Testis (tissue), 3 donors: ENCODE data around the gene POLR3F. TPM values are rescaled to one million over a fixed set of nuclear protein-coding genes. Genes with fewer than 3 reads are reported as not detected.
"Not testable (repeated sequence)": the region's sequence is repeated elsewhere in the genome, so short reads cannot be mapped to it uniquely, and the experiment has no call there.

ENCODE experiments used
- DNase-seq: peaks from one replicate; pipeline ENCODE4 v3.0.0-alpha.2; 2019
- H3K27ac ChIP-seq, 2 donors: fragments of 200-600 bp; sonication (generic); one replicate each; pipeline ENCODE4 v1.5.1; 2019
- H3K27me3 ChIP-seq: fragments of 200-600 bp; sonication (generic); one replicate; pipeline ENCODE4 v1.5.1; 2019
- H3K36me3 ChIP-seq: fragments of 200-600 bp; sonication (generic); one replicate; pipeline ENCODE4 v1.5.1; 2017; ENCODE audit warnings: low read depth; ENCODE audit errors: missing control alignments
- H3K4me1 ChIP-seq: fragments of 200-600 bp; sonication (generic); one replicate; pipeline ENCODE4 v1.5.1; 2019
- H3K4me3 ChIP-seq, 2 donors: fragments of 200-600 bp; sonication (generic); one replicate each; pipeline ENCODE4 v1.5.1; 2017 to 2019
- H3K9me3 ChIP-seq: fragments of 200-600 bp; sonication (generic); one replicate; pipeline ENCODE4 v1.5.1; 2017
- POLR2A ChIP-seq: fragments of 450-650 bp; IDR thresholded peaks from one replicate; pipeline ENCODE4 v1.6.1; 2017; ENCODE audit warnings: antibody characterized with exemption, mild to moderate bottlenecking, moderate library complexity
- WGBS, 2 donors: methylation state at CpG; one replicate each; pipeline ENCODE4 v1.1.5; 2018; 5-methylcytosine and 5-hydroxymethylcytosine counted together
- intact Hi-C: fragments of 100-400 bp; cut with DNase I; formaldehyde crosslinking; loops from one replicate; pipeline ENCODE4 v1.15.1; 2023; ENCODE audit warnings: low total_unique reads
- polyA plus RNA-seq: library from polyadenylated mRNA; stranded (reverse); fragments of 350-450 nt; fragmentation: Illumina TruSeq; extraction: RNeasy Lipid Tissue Mini Kit (QIAGEN cat#74804); gene quantifications from one replicate; pipeline ENCODE4 v1.2.3, GENCODE V29; 2014; ENCODE audit warnings: low read depth, low replicate concordance; ENCODE audit not compliant: insufficient read depth
- total RNA-seq, 2 donors: library from RNA; depleted of rRNA; stranded (reverse); fragments of >200 nt; gene quantifications; one replicate each; pipeline ENCODE4 v1.2.3, GENCODE V29; 2016
- TF ChIP-seq, protein P1 (sequence below), 3 experiments: fragments of 450-650 bp in 2 of 3; fragments of 200-600 bp in 1 of 3; sonication (generic) in 1 of 3; IDR thresholded peaks; one replicate each; pipeline ENCODE4 v1.5.1; 2016 to 2019; ENCODE audit warnings: antibody characterized with exemption in 3 of 3, mild to moderate bottlenecking in 2 of 3, moderate library complexity in 1 of 3

POLR3F gene
- total and polyA plus RNA-seq, 3 donors from 2014 or later: 14.8 to 17.5 (median 15.2) TPM

DNA sequence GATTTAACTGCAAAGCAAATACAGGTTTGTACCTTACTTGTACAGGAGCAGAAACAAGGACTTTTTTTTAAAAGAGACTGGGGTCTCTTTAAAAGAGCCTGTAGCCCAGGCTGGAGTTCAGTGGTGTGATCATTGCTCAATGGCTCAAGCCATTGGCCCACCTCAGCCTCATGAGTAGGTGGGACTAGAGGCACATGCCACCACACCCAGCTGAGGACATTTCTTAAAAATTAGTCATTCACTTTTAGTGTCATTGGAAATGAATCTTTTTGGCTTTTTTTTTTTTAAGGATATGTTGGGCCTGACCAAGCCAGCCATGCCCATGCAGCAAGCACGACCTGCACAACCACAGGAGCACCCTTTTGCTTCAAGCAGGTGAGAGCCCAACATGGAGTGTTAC is 57.5 kb downstream of the POLR3F start:
- no peaks in the 10 kb centered on the region for H3K9me3 ChIP-seq
- H3K27me3 ChIP-seq: no peaks in the 10 kb centered on the region
- no peak overlapping the region for H3K27ac ChIP-seq
- intact Hi-C loops: no loop called here
- TF ChIP-seq POLR2A: no peak
- TF ChIP-seq, protein P1, sequence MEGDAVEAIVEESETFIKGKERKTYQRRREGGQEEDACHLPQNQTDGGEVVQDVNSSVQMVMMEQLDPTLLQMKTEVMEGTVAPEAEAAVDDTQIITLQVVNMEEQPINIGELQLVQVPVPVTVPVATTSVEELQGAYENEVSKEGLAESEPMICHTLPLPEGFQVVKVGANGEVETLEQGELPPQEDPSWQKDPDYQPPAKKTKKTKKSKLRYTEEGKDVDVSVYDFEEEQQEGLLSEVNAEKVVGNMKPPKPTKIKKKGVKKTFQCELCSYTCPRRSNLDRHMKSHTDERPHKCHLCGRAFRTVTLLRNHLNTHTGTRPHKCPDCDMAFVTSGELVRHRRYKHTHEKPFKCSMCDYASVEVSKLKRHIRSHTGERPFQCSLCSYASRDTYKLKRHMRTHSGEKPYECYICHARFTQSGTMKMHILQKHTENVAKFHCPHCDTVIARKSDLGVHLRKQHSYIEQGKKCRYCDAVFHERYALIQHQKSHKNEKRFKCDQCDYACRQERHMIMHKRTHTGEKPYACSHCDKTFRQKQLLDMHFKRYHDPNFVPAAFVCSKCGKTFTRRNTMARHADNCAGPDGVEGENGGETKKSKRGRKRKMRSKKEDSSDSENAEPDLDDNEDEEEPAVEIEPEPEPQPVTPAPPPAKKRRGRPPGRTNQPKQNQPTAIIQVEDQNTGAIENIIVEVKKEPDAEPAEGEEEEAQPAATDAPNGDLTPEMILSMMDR (IDR thresholded peaks at IDR 0.05): no peak
- no peak overlapping the region for H3K4me3 ChIP-seq
- no peak for DNase-seq
- H3K36me3 ChIP-seq: no peaks in the 10 kb centered on the region
- no peaks in the 10 kb centered on the region for H3K4me1 ChIP-seq
- WGBS, 2 donors: 96 to 97% methylated on average over 1 of the region's 1 CpG

DNA sequence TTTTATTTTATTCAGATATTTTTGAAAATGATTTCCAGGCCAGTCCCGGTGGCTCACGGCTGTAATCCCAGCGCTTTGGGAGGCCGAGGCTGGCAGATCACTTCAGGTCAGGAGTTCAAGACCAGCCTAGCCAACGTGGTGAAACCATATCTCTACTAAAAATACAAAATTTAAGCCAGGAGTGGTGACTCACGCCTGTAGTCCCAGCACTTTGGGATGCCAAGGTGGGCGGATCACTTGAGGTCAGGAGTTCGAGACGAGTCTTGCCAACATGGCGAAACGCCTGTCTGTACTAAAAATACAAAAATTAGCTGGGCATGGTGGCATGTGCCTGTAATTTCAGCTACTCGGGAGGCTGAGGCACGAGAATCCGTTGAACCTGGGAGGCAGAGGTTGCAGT is 59.6 kb downstream of the POLR3F start:
- H3K27me3 ChIP-seq, H3K36me3 ChIP-seq, H3K27ac ChIP-seq, H3K4me3 ChIP-seq, DNase-seq, H3K4me1 ChIP-seq, H3K9me3 ChIP-seq, intact Hi-C loops: not testable (repeated sequence)
- WGBS, 2 donors: 80 to 81% methylated on average over 14 of the region's 14 CpGs

DNA sequence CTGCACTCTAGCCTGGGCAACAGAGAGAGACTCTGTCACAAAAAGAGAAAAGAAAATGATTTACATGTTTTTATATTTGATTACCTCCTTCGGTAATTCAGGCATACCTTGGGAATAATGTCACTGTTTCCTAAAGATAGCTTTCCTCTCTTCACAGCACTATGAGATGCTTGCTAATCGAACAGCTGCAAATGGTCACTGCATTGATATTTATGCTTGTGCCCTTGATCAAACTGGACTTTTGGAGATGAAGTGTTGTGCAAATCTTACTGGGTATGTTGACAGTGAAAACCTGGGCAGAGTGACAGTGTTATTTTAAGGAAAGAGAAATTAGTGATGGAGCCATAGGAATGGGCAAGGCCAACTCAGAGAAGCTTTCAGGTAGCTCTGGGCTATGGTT is 60.1 kb downstream of the POLR3F start:
- no peak overlapping the region for H3K4me3 ChIP-seq
- H3K27ac ChIP-seq: no peak overlapping the region
- intact Hi-C loops: no loop called here
- H3K4me1 ChIP-seq: no peaks in the 10 kb centered on the region
- 90 to 97% methylated on average over 2 of the region's 2 CpGs for WGBS, 2 donors
- no peak for TF ChIP-seq POLR2A
- TF ChIP-seq, protein P1 (IDR thresholded peaks at IDR 0.05): no peak
- no peaks in the 10 kb centered on the region for H3K36me3 ChIP-seq
- no peaks in the 10 kb centered on the region for H3K27me3 ChIP-seq
- no peaks in the 10 kb centered on the region for H3K9me3 ChIP-seq
- DNase-seq: no peak

DNA sequence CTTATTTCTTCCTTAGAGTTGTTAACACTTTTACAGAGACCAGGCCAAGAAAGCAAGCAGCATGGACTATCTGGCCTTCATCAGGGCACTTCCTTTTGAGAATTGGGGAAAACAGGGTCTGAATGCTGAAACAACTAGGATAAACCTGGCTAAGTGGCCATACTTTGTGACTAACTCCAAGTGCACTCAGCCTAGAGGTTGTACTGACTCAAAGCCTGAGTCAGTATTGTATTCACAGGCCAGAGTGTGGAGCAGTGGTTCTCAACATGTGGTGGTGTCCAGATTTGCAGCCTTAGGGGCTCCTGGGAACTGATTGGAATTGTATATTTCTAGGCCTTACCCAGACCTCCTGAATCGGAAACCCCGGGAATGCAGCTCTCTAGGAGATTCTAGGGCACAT is 60.6 kb downstream of the POLR3F start:
- DNase-seq: no peak
- Histone ChIP-seq H3K27ac (no peak overlapping the region), H3K27me3 (no peaks in the 10 kb centered on the region), H3K4me1 (no peaks in the 10 kb centered on the region), H3K36me3 (no peaks in the 10 kb centered on the region), H3K9me3 (no peaks in the 10 kb centered on the region), H3K4me3 (no peak overlapping the region)
- WGBS, 2 donors: 95 to 100% methylated on average over 2 of the region's 2 CpGs
- intact Hi-C loops: no loop called here
- no peak for TF ChIP-seq POLR2A
- TF ChIP-seq, protein P1 (IDR thresholded peaks at IDR 0.05): no peak

DNA sequence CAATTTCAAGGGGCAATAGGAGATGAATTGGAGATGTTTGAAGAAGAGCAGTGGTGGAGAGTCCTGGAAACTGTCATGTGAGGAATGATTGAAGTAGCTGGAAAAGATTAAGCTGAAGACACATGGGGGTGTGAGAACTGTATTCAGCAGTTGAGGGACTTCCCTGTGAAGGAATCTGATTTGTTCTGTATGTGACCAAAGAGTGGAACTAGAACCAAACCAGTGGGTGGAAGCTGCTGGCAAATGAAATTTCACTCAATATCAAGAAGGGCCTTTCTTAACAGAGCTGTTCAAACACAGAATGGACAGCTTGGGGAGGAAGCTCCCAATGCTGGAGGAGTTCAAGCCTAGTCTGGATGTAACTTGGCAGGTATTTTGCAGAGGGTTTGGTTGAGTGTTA is 61.9 kb downstream of the POLR3F start:
- Histone ChIP-seq H3K4me3 (no peak overlapping the region), H3K36me3 (no peaks in the 10 kb centered on the region), H3K27ac (no peak overlapping the region), H3K4me1 (no peaks in the 10 kb centered on the region), H3K27me3 (no peaks in the 10 kb centered on the region), H3K9me3 (no peaks in the 10 kb centered on the region)
- no peak for TF ChIP-seq POLR2A
- TF ChIP-seq, protein P1 (IDR thresholded peaks at IDR 0.05): no peak
- no peak for DNase-seq
- intact Hi-C loops: no loop called here
